GM23248 (cell line): Measurements from ENCODE around the gene CXCL3.

Source experiments
- EZH2 ChIP-seq: fragments of 200-600 bp; sonication (generic); IDR thresholded peaks from 2 replicates; pipeline ENCODE4 v1.6.1; 2018; ENCODE audit warnings: antibody characterized with exemption, mild to moderate bottlenecking; ENCODE audit not compliant: insufficient read depth, poor library complexity, severe bottlenecking
- EZH2phosphoT487 ChIP-seq: fragments of 200-600 bp; sonication (generic); IDR thresholded peaks from 2 replicates; pipeline ENCODE4 v1.6.1; 2018; ENCODE audit warnings: antibody characterized with exemption, moderate library complexity, mild to moderate bottlenecking, low read depth; ENCODE audit not compliant: insufficient read depth

DNA sequence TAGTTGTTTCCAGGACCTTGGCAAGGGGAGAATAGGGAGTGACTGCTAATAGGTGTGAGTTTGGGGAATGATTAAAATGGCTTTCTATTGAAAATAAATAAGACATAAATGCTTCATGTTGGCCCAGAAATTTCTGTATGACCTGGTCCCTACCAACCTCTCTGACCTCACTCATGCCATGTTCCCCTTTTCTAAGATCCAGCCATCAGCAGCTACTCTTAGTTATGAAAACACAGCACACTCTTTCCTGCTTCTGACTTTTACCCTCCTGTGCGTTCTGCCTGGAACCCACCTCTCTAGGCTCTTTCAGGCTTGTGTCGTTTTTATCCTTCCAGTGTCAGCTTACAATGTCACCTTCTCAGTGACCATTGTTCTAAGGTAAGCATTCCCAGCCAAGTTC is 25.2 kb downstream of the CXCL3 start:
- TF ChIP-seq EZH2 = no peak
- no peak for TF ChIP-seq EZH2phosphoT487
